ENCODE measurements around the gene INTS12.

The INTS12 gene

DNA sequence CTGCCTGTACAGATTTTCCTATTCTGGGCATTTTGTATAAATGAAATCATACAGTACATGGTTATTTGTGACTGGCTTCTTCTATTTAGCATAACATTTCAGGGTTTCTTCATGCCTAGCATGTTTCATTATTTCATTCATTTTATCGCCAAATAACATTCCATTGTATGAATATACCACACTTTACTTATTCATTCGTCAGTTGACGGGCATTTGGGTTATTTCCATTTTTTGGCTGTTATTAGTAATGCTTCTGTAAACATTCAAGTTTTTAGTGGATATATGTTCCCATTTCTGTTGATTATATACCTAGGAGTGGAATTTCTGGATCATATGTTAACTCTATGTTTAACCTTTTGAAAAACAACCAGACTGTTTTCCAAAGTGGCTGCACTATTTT is 47.5 kb downstream of the INTS12 start:
- no peak overlapping the region for H3K4me3 ChIP-seq (ENCODE audit: low read length)
- no peak for DNase-seq (ENCODE audit: low read depth)
- TF ChIP-seq, protein P1, sequence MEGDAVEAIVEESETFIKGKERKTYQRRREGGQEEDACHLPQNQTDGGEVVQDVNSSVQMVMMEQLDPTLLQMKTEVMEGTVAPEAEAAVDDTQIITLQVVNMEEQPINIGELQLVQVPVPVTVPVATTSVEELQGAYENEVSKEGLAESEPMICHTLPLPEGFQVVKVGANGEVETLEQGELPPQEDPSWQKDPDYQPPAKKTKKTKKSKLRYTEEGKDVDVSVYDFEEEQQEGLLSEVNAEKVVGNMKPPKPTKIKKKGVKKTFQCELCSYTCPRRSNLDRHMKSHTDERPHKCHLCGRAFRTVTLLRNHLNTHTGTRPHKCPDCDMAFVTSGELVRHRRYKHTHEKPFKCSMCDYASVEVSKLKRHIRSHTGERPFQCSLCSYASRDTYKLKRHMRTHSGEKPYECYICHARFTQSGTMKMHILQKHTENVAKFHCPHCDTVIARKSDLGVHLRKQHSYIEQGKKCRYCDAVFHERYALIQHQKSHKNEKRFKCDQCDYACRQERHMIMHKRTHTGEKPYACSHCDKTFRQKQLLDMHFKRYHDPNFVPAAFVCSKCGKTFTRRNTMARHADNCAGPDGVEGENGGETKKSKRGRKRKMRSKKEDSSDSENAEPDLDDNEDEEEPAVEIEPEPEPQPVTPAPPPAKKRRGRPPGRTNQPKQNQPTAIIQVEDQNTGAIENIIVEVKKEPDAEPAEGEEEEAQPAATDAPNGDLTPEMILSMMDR (conservative IDR thresholded peaks at IDR 0.05; ENCODE audit: low read depth, low read length) = no peak

DNA sequence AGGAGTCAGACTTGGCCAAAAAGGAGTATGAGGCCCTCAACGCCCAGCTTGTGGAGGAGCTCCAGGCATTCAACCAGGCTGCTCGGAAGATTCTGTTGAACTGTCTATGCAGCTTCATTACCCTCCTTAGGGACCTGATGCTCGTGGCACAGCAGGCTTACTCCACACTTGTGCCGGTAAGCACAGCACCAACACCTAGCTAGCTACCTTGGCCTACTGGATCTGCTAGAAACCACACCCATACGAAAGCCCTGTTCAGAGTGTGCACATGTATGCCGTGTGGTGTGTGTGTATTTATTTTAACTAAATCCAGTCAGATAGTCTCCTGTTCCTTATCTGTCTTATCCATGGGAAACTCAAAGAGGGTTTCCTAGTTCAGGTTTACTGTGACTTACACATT is 49.3 kb downstream of the INTS12 start:
- TF ChIP-seq, protein P1 (conservative IDR thresholded peaks at IDR 0.05; ENCODE audit: low read depth, low read length) = no peak
- no peak for DNase-seq (ENCODE audit: low read depth)
- no peak overlapping the region for H3K4me3 ChIP-seq (ENCODE audit: low read length)

DNA sequence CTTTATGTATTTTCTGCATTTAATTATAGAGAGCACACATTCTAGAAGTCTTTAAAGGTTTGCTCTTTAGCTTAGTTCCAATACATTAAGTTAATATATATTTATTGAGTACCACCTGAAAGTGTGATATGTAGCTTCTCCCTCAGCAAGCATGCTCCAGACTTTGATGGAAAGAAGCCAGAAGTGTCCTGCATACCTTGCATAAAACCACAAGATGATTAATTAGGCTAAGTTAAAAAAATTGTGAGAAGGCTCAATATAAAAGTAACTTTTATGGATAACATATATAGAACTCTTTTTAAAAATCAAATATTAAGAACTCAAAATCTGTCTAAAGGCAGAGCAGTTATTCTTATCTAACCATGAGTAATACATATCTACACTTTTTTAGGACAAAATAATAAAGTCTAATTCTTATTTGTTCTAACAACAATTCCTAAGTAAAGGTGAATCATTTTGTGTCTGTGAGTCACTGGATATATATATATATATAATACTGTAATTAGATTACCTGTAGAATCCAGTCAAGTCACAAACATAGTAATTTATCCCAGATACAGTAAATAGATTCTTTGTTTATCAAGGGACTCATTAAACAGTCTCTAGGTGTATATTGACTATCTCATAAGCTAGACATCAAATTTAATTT is 51.2 kb downstream of the INTS12 start:
- no peak for DNase-seq (ENCODE audit: low read depth)
- TF ChIP-seq, protein P1 (conservative IDR thresholded peaks at IDR 0.05; ENCODE audit: low read depth, low read length) = no peak
- no peak overlapping the region for H3K4me3 ChIP-seq (ENCODE audit: low read length)

DNA sequence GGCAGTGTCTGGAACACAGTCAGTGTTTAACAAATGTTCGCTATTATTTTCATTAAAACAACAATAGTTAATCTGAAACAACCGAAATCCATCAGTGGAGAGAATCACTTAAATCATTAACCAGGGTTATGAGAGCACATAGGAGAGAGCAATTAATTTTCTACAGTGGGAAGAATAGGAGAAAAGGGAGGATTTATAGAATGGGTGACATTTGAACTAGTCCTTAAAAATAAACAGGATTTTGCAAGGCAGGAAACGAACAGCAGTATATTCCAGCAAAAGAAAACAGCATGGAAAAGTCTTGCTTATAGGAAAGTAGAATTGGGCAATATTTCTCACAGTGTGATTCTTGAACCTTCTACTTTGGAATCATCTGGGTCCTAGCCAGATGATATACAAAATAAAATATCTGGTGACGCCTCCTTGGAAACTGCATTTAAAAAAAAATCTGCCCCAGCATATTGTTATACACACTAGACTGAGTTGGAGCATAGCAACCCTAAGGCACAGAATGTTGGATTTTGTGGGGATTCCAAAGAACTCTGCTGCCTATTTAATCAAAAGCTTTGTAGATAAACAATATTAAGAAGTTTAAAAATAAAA is 56.1 kb downstream of the INTS12 start:
- H3K4me3 ChIP-seq (ENCODE audit: low read length) = no peak overlapping the region
- no peak for DNase-seq (ENCODE audit: low read depth)
- TF ChIP-seq, protein P1 (conservative IDR thresholded peaks at IDR 0.05; ENCODE audit: low read depth, low read length) = no peak

DNA sequence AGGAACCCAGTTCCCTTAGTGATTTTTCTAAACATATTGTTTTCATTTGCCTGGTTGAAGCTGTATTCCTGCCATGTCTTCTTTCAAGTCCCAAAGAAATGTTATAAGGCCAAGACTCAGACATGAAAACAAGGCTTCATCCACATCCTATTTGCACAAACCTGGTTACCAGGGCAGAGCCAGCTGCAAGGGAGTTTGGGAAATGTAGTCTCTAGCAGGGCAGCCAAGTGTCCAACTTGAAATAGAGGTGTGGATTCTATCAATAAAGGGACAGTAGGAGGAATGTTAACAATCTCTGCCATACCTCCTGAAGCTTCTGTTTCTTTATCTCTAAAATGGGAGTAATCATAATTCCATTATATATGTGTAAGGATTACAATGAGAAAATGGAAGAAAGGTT is 56.6 kb downstream of the INTS12 start:
- TF ChIP-seq, protein P1 (conservative IDR thresholded peaks at IDR 0.05; ENCODE audit: low read depth, low read length) = no peak
- DNase-seq (ENCODE audit: low read depth) = no peak
- no peak overlapping the region for H3K4me3 ChIP-seq (ENCODE audit: low read length)

DNA sequence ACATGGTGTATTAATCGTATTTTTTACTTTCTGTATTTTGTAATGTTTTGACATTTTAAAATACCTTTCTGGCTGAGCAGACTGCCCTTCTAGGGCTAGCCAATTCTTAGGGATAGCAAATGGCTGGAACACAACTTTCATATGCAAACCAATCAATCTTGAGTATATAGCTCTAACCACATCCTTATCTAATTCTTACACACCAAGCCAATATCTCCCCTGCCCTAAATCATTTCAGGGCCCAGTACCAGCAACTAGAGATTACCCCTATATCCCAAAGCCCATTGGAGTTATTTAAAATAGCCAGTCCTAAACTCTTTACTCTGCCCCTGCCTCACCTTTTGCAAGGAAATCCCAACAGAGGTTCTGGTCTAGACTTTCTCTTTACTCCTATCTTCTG is 58.3 kb downstream of the INTS12 start:
- TF ChIP-seq, protein P1 (conservative IDR thresholded peaks at IDR 0.05; ENCODE audit: low read depth, low read length) = no peak
- no peak for DNase-seq (ENCODE audit: low read depth)
- no peak overlapping the region for H3K4me3 ChIP-seq (ENCODE audit: low read length)

DNA sequence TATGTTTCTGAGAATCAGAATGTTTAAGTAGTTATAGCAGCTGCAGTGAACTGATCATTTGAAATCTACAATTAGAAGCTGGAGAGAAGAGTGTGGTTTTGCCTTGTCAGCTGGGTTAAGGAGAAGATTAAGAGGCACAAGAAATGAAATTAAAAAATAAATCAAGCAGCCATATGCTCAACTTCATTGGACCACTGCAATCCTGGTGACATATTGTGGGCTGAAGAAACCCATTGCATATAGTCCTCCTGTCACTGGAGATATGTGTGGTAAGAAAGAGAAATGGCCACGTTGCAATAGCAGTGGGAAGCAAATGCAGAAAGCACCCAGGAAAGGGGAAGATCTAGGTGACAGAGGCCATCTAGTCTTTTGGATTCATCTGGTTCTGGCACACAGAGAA is 63.0 kb downstream of the INTS12 start:
- H3K4me3 ChIP-seq (ENCODE audit: low read length) = no peak overlapping the region
- TF ChIP-seq, protein P1 (conservative IDR thresholded peaks at IDR 0.05; ENCODE audit: low read depth, low read length) = no peak
- DNase-seq (ENCODE audit: low read depth) = no peak

Measured in retinal pigment epithelial cell (primary cell).